ENCODE data around the gene NUP37.

DNA sequence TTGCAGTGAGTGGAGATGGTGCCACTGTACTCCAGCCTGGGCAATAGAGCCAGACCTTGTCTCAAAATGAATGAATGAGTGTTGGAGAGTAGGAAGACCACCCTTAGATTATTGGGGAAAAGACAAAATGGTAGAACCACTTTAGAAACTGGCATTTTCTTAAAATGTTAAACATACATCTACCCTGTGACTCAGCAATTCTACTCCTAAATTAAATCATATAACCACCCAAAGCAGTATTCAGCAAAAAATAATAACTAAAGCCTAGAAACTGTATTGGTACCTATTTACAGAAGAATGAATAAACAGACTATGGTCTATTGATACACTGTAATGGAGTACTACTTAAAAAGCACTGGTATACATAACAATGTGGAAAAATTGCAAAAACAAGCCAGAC, 9.1 kb downstream of the NUP37 start:
- TF ChIP-seq POLR2A (IDR thresholded peaks at IDR 0.05; ENCODE audit: low read depth, low read length) (no peak), TAF1 (IDR thresholded peaks at IDR 0.05; ENCODE audit: low read depth, low read length) (no peak)
